CD4-positive, alpha-beta T cell (primary cell): ENCODE data around the gene LDLRAD4. TPM values are rescaled to one million over a fixed set of nuclear protein-coding genes. Genes with fewer than 3 reads are reported as not detected.

Experiments used
- ATAC-seq: fragments of 200-7000 bp; cut with Tn5 transposase; one replicate; pipeline ENCODE4 v1.10.0; 2022; ENCODE audit warnings: mild to moderate bottlenecking; ENCODE audit not compliant: poor library complexity
- CTCF ChIA-PET: fragments of 350-600 bp; sonication (Branson Sonifier 250); formaldehyde crosslinking; loops from one replicate; lab custom pipeline; 2021; ENCODE audit warnings: antibody characterized with exemption, inconsistent platforms; lab: Charles Lee
- POLR2A ChIA-PET: fragments of 350-600 bp; sonication (Branson Sonifier 250); formaldehyde crosslinking; loops from one replicate; lab custom pipeline; 2021; ENCODE audit warnings: antibody characterized with exemption, inconsistent platforms; lab: Charles Lee
- DNase-seq, 14 experiments: peaks; one replicate each; pipeline ENCODE4 v3.0.0-alpha.2; 2013 to 2020; ENCODE audit warnings: mixed read lengths in 2 of 14
- H3K27ac ChIP-seq, 2 donors: one replicate each; pipeline versions ENCODE4 v1.5.1 to v1.7.0; 2013; ENCODE audit warnings: low read length in 2 of 2, low read depth in 1 of 2, mild to moderate bottlenecking in 1 of 2
- H3K27me3 ChIP-seq, 2 experiments: 1 replicate in 1 of 2; 2 replicates in 1 of 2; pipeline versions ENCODE4 v1.6.1 to v1.7.0; 2013; ENCODE audit warnings: low read length in 2 of 2, control low read depth in 1 of 2, mild to moderate bottlenecking in 1 of 2, moderate library complexity in 1 of 2; ENCODE audit not compliant: insufficient read depth in 2 of 2, control insufficient read depth in 1 of 2
- H3K36me3 ChIP-seq: one replicate; pipeline ENCODE4 v1.6.1; 2013; ENCODE audit warnings: low read length, control low read depth; ENCODE audit not compliant: insufficient read depth
- H3K4me1 ChIP-seq: one replicate; pipeline ENCODE4 v1.6.1; 2013; ENCODE audit warnings: low read length, control low read depth; ENCODE audit not compliant: insufficient read depth
- H3K4me3 ChIP-seq: one replicate; pipeline ENCODE4 v1.5.1; 2013; ENCODE audit warnings: mild to moderate bottlenecking, low read length, moderate library complexity
- H3K9me3 ChIP-seq, 2 experiments: 1 replicate in 1 of 2; 2 replicates in 1 of 2; pipeline versions ENCODE4 v1.6.1 to v1.7.0; 2013; ENCODE audit warnings: low read length in 2 of 2, mild to moderate bottlenecking in 2 of 2, control low read depth in 1 of 2, moderate library complexity in 1 of 2; ENCODE audit not compliant: control insufficient read depth in 1 of 2, insufficient read depth in 1 of 2
- H3K27ac Mint-ChIP-seq: one replicate; pipeline ENCODE4 v1.8.0; 2020; ENCODE audit warnings: mixed read lengths
- H3K27me3 Mint-ChIP-seq: one replicate; pipeline ENCODE4 v1.8.0; 2021; ENCODE audit warnings: mixed read lengths
- H3K36me3 Mint-ChIP-seq: one replicate; pipeline ENCODE4 v1.8.0; 2021; ENCODE audit warnings: low read depth, mixed read lengths
- H3K4me1 Mint-ChIP-seq: one replicate; pipeline ENCODE4 v1.8.0; 2021; ENCODE audit warnings: low read depth, mixed read lengths
- H3K4me3 Mint-ChIP-seq: one replicate; pipeline ENCODE4 v1.8.0; 2020; ENCODE audit warnings: mild to moderate bottlenecking, mixed read lengths
- H3K9me3 Mint-ChIP-seq: one replicate; pipeline ENCODE4 v1.8.0; 2020; ENCODE audit warnings: mixed read lengths
- intact Hi-C, 2 experiments: fragments of 100-400 bp; cut with DNase I in 1 of 2; cut with micrococcal nuclease in 1 of 2; formaldehyde crosslinking; loops; one replicate each; pipeline versions ENCODE4 v1.15.1 to v1.9.0; 2023 to 2025; cut with DNase I, micrococcal nuclease
- microRNA-seq: library from miRNA; unstranded; fragments of <30 nt; microRNA quantifications from one replicate; pipeline ENCODE4 v1.2.0, GENCODE V29; 2021; ENCODE audit warnings: borderline microRNAs expressed, borderline replicate concordance
- total RNA-seq, 174 experiments: library from RNA in 2 of 174; stranded (reverse) in 2 of 174; gene quantifications; one replicate each; pipeline ENCODE4 v1.2.3 and lab custom pipeline; 2021 to 2026
- TF ChIP-seq, protein P1 (sequence below): fragments of 200-600 bp; IDR thresholded peaks from one replicate; pipeline ENCODE4 v1.8.0; 2022; ENCODE audit warnings: antibody characterized with exemption, mild to moderate bottlenecking

LDLRAD4 gene
- total RNA-seq, 2 experiments from 2014 or later, result 51.9 to 52.7 TPM

DNA sequence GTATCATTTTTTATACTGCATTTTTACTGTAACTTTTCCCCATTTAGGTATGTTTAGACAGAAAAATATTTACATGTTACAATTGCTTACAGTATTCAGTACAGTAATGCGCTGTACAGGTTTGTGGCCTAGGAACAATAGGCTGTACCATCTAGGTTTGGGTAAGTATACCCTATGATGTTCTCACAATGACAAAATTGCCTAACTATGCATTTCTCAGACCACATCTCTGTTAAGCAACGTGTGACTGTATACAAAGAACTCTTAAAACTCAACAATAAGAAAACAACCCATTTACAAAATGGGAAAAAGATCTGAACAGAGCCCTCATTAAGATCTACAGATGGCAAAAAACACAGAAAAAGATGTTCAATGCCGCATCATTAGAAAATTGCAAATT, 478.4 kb downstream of the LDLRAD4 start:
- ATAC-seq (no peak), DNase-seq (no peak)
- H3K9me3 Mint-ChIP-seq, result no peaks in the 10 kb centered on the region
- Histone ChIP-seq H3K9me3 (peaks cover 12 to 15% of the 10 kb centered on the region in 2 experiments), H3K27me3 (no peaks in the 10 kb centered on the region), H3K4me3 (no peak overlapping the region), H3K36me3 (no peaks in the 10 kb centered on the region), H3K4me1 (no peaks in the 10 kb centered on the region), H3K27ac (no peak overlapping the region)
- intact Hi-C loops, result no loop called here
- H3K4me3 Mint-ChIP-seq, result no peak overlapping the region
- peaks cover 19% of the 10 kb centered on the region for H3K4me1 Mint-ChIP-seq
- no peaks in the 10 kb centered on the region for H3K27me3 Mint-ChIP-seq
- TF ChIP-seq, protein P1, sequence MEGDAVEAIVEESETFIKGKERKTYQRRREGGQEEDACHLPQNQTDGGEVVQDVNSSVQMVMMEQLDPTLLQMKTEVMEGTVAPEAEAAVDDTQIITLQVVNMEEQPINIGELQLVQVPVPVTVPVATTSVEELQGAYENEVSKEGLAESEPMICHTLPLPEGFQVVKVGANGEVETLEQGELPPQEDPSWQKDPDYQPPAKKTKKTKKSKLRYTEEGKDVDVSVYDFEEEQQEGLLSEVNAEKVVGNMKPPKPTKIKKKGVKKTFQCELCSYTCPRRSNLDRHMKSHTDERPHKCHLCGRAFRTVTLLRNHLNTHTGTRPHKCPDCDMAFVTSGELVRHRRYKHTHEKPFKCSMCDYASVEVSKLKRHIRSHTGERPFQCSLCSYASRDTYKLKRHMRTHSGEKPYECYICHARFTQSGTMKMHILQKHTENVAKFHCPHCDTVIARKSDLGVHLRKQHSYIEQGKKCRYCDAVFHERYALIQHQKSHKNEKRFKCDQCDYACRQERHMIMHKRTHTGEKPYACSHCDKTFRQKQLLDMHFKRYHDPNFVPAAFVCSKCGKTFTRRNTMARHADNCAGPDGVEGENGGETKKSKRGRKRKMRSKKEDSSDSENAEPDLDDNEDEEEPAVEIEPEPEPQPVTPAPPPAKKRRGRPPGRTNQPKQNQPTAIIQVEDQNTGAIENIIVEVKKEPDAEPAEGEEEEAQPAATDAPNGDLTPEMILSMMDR, result no peak
- no peak overlapping the region for H3K27ac Mint-ChIP-seq
- peaks cover 70% of the 10 kb centered on the region for H3K36me3 Mint-ChIP-seq
- POLR2A ChIA-PET, result no interaction called here
- CTCF ChIA-PET, result no interaction called here

DNA sequence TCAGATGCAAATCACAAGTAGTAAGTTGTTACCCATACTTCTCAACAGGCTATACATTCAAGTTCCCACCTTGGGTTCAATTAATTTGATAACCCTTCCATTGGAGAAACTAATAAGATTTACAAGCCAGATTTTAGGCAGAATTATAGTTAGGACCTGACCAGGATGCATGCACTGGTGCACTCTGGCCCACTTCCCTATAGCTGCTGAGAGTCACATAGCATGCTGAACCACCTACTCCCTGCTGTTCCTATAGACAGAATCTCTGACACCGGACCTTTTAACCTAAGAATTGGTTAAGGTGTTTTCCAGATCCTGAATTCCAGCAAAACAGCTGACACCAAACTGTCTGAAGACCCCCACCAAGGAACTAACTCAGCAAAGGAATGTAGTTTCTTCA, 481.6 kb downstream of the LDLRAD4 start:
- intact Hi-C loops, result no loop called here
- peaks cover 10% of the 10 kb centered on the region for H3K4me1 Mint-ChIP-seq
- TF ChIP-seq, protein P1, result no peak
- no peaks in the 10 kb centered on the region for H3K27me3 Mint-ChIP-seq
- no peaks in the 10 kb centered on the region for H3K9me3 Mint-ChIP-seq
- DNase-seq (no peak), ATAC-seq (no peak)
- POLR2A ChIA-PET, result interaction anchor here (0.9 kb wide), 1 partner anchor 26 kb away, joined by 3 read pairs; the partner anchor contains the start of genes FAM210A and RNMT
- H3K36me3 ChIP-seq, result no peaks in the 10 kb centered on the region
- no peak overlapping the region for H3K27ac ChIP-seq
- peaks cover 72% of the 10 kb centered on the region for H3K36me3 Mint-ChIP-seq
- CTCF ChIA-PET, result no interaction called here
- no peaks in the 10 kb centered on the region for H3K4me1 ChIP-seq
- H3K4me3 Mint-ChIP-seq, result no peak overlapping the region
- H3K27me3 ChIP-seq, result no peaks in the 10 kb centered on the region
- peaks cover 19 to 41% of the 10 kb centered on the region in 2 experiments for H3K9me3 ChIP-seq
- H3K27ac Mint-ChIP-seq, result no peak overlapping the region
- no peak overlapping the region for H3K4me3 ChIP-seq

Small RNAs within 50 kb of the gene (microRNA-seq; reads per million reads assigned to microRNA genes)
- gene MIR4526 (0.81 reads per million), gene MIR5190 (not detected)

Other genes with a start within 250 kb of the LDLRAD4 start
- 10 to 100 TPM; 23.4 to 25.0 TPM for gene CEP192, start 227.4 kb upstream of the LDLRAD4 start, total RNA-seq